GM18520 (cell line): ENCODE results near the gene MAML2.

ENCODE experiments used
- ATAC-seq: cut with Tn5 transposase; IDR thresholded peaks from one replicate; pipeline ENCODE4 v1.9.1; 2021; ENCODE audit not compliant: unreplicated experiment

MAML2 gene

DNA sequence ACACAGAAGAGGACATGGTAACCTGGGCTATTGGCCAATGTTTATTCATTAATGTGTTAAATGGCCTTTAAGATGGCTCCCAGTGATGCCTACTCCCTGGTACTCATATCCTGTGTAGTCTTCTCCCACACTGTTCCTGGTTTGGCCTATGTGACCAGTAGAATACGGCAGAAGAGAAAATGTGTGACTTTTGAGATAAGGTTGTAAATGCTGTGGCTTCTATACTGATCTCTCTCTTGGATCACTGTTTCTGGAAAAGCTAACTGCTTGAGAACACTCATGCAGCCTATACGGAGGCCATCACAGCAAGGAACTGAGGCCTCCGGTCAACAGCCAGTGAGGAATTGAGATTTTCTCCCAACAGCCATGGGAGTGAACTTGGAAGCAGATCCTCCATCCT is 24.1 kb downstream of the MAML2 start:
- ATAC-seq = no peak

DNA sequence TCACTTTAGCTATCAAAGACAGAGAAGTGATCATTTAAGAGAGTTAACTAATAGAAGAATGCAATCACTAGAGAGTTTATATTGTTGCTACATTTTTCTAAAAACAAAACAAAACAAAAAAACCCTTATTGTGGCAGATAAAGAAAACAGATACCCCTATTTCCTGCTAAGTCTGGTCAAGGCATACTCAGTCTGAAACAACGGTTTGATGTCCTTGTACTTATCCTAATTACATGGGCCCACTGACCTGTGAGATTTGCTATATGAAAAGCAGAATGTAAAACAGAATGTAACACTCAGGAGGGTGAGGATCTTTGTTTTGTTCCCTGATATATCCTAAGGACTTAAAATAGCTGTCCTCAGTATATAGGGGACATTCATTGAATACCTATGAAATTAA is 24.6 kb downstream of the MAML2 start:
- peak; percentile 10 for ATAC-seq

DNA sequence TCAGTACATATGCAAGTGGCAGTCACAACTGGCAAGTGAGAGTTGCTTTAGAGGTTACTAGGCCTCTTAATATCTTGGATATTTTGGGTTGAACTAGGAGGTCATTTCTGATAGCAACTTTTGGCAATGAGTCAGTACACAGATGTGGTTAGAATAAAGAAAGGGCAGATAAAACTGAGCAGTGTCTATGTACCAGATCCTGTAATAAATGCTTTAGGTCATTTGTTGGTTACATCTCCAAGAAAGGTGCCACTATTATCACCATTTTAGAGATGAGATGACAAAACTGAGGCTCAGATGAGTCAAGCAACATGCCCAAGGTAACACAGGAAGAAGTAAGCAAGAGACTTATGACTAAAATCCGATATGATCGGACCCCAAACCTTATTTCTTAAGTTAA is 25.0 kb downstream of the MAML2 start:
- peak; percentile 61 for ATAC-seq

DNA sequence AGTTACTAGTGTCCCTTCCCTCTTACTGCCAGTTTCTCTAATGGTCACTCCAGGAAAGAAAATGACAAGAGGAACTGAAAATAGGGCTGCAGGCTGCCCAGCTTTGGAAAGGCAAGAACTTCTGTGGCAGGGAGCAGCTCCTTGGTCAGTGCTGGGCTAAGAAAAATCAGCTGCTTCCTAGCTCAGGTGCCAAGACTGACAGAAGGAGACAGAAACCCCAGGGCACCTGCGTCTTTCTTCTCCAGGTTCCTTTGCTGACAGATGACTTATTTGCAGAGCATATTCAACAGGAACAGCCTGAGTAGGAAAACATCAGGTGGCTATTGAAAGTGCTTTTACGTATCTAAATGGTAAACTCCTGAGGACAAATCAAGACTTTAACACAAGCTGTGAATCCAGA is 25.4 kb downstream of the MAML2 start:
- ATAC-seq = no peak

DNA sequence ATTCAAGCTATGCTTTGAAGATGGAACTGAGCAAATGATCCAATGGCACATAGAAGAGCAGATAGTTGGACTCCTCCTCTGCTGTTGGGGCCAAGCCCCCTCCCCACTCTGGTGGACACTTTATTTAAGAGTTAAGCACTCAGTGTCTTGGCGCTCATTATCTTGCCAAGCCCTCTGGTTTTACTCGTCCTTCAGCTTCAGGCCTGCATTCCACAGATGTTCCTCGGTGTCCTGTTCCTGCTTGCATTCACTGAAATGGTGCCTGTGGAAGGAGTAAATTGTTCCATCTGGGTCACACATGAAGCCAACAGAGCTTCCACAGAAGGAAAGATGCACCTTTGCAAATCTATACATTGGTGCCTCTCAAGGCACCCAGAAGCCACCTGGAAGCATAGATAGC is 26.1 kb downstream of the MAML2 start:
- no peak for ATAC-seq

DNA sequence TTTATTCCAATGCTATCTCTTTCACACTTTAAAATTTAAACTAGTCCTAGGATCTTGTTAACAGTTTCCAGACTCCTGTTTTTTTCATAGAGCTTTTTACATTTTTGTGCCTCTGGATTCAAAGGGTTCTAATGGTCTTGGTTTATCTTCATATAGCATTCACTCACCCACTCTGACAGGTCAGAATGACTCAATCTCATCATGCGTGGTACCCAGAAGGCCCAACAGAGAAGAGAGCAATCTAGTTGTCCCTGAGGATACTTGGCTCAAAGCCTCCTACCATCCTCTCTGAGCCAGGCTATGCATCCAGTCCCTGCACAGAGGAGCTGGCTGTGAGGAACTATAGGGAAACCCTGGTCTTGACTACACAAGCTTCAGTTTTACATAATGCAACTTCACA is 27.5 kb downstream of the MAML2 start:
- no peak for ATAC-seq

GRCh38 chr11:96314326-96315020 is 28.5 kb downstream of the MAML2 start:
- ATAC-seq = no peak

- ATAC-seq = no peak
These were observed 29.8 kb downstream of the MAML2 start for GRCh38 chr11:96313163-96313562.

GRCh38 chr11:96311120-96311568 is 31.9 kb downstream of the MAML2 start:
- no peak for ATAC-seq

DNA sequence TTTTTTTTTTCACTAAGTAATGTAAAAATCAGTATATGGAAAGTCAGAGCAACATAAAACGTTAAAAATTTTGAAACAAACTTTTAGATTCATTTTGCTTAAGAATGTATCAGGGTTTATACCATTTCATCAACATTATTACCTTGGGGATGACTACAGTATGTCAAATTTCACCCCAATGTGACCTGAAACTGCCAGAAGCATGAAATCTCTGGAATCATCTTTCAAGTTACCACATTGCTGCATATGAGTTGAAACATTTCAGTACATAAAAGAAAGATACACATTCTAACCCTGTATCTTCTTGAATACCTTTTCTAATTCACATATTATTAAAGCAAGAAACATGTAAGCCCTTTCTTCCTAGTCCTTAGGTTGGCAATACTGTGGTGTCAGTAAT is 32.8 kb downstream of the MAML2 start:
- no peak for ATAC-seq

DNA sequence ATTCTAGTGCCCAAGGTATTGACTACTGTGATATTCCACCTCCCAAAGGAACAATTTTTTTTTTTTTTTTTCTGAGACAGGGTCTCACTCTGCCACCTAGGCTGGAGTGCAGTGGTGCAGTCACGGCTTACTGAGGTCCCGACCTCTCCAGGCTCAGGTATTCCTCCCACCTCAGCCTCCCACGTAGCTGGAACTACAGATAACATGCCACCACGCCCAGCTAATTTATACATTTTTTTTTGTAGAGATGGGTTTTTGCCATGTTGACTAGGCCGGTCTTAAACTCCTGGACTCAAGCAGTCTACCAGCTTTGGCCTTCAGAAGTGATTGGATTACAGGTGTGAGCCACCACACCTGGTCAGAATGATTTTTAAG is 33.4 kb downstream of the MAML2 start:
- no peak for ATAC-seq

DNA sequence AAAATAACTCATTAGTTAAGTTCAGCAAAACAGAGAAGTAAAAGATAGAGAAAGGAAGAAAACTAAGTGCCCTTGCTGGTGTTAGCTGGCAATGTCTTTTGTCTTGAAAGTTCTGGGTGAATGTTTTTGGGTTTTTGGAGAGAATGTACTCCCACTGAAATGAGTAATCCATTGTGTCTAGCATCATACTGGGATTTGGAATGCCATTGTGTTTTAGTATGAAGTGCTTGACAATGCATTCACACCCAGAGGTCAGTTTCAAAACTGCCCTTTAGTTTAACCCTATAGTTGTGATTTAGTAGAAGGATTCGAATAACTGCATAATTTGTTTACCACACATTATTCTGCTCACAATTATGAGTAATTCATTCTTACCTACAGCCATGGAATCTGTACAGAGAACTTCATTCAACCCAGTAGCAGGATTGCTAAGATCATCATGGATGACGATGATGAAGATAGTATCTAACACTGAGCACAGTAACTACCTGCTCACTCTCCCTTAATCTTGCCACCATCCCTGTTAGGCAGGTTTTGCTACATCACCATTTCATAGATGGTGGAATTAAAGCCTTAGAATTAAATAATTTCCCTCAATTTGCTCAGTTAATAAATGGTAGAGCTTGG is 33.9 kb downstream of the MAML2 start:
- no peak for ATAC-seq

DNA sequence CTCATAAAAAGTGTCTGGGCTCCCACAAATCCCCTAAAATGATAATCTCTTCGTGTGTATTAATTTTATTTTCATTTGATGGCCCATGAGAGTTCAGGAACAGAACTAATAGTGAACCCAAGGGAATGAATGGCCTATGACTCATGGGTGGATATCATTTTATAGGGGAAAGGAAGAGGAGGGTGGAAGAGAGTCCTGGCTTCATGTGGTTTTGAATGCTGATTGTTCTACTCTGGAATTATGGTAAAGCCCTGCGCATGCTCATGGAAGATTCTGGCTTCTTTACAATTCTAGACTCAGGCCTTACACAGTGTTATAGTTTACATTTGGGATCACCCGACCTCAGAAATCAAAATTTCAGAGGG is 35.2 kb downstream of the MAML2 start:
- no peak for ATAC-seq

GRCh38 chr11:96306933-96307775 is 35.8 kb downstream of the MAML2 start:
- no peak for ATAC-seq

DNA sequence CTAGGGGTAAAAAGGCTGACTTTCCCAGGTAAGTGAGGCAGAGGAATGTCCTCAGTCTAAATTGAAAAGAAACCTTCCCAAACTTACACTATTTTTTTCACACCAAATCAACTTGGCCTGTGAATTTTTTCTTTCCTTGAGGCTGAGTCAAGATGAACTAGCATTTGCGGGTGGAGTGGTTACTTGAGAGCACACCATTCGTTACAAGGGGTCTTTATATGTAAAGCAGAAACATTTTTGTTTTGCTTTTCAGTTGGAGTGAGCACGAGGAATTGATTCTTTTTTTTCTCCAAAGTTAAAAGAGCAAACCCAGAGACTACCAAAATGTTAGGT is 36.4 kb downstream of the MAML2 start:
- no peak for ATAC-seq

DNA sequence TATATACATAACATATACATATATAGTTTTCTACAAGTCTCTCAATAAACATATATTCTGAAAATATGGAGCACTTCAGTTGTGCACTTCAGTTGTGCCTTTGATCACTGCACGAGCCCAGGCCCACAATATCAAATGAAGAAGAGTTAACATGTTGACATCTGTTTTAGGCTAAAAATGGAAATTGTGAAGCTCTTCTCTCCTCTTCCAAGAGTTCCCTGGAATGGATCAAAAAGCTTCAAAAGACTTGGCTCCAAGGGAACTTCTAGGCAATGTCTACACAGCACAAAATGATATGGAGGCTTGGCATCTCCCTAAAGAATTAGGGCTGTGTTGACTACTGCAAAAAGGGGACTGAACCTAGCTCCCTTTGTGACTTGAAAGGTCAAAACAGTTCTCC is 36.9 kb downstream of the MAML2 start:
- ATAC-seq = no peak

DNA sequence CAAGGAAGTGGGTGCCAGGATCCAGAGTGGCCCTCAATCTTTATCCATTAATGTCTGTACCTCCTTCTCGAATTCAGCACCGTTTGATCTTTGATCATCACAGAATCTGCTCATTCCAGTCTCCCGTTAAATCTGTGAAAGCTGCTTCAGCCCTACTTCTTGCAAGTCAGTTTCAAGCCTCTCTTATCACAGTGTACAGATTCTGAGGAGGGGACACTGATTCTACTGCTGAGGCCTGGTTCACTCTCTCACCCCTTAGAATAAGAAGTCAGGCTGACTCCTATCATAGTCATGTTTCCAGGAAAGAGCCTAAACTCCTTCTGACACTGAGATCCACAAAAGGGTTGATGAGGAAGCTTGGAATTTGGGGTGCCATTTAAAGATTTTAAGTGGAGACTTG is 39.0 kb downstream of the MAML2 start:
- ATAC-seq = no peak

- no peak for ATAC-seq
These were observed 39.9 kb downstream of the MAML2 start for GRCh38 chr11:96303064-96303463.

- no peak for ATAC-seq
These were observed 41.2 kb downstream of the MAML2 start for GRCh38 chr11:96301818-96302217.

DNA sequence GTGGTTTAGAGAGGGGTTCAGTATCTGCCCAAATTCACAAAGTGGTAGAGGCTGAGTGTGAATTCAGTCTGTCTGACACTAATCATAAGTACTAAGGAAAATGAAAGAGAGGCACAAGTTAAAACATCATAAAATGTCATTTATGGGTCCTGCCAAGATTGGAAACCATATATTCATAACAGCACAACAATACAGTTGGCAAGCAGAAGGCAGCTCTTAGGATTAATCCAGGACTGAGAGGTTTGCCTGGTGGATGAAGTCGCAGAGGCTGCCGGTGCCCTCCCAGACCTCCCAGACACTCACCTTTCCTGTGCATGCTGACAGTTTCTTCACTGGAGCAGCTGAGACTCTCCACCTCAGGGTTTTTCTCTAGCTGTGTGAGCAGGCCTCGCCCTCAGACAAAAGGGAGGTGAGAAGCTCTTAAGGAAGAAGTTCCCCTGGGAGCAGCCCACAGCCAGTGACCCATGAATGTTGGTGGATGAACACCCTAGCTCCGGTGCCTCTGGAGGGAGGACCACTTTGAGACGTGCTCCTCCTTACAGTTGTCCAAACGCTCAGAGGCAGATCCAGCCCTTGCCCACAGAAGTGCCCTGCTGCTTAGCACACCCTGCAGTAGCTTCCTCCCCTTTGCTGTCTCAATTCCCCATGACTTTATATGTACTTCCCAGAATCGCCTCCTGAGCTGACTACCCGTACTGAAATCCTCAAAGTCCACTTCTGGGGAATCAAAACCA is 43.7 kb downstream of the MAML2 start:
- no peak for ATAC-seq

- no peak for ATAC-seq
These were observed 47.6 kb downstream of the MAML2 start for GRCh38 chr11:96295369-96295768.

GRCh38 chr11:96294289-96294688 is 48.7 kb downstream of the MAML2 start:
- no peak for ATAC-seq
